HS-27A (cell line): ENCODE measurements around the gene CHST11.
A peak's percentile ranks its signal among the peaks of the same experiment; 100 is the strongest.
"Not testable (repeated sequence)": the region's sequence is repeated elsewhere in the genome, so short reads cannot be mapped to it uniquely, and the experiment has no call there.

Experiments used
- DNase-seq: peaks from one replicate; pipeline ENCODE4 v3.0.0-alpha.2; 2012; ENCODE audit warnings: low read depth, missing footprints

Gene CHST11

GRCh38 chr12:104604070-104604994 is 147.6 kb downstream of the CHST11 start:
- peak; percentile 82 for DNase-seq

- DNase-seq: no peak
These were observed 148.4 kb downstream of the CHST11 start for GRCh38 chr12:104604995-104605675.

GRCh38 chr12:104605685-104606084 is 148.9 kb downstream of the CHST11 start:
- DNase-seq: no peak

GRCh38 chr12:104608998-104609397 is 152.2 kb downstream of the CHST11 start:
- DNase-seq: no peak

GRCh38 chr12:104609445-104609844 is 152.7 kb downstream of the CHST11 start:
- no peak for DNase-seq

- DNase-seq: no peak
These were observed 153.9 kb downstream of the CHST11 start for GRCh38 chr12:104610513-104611235.

- no peak for DNase-seq
These were observed 154.9 kb downstream of the CHST11 start for GRCh38 chr12:104611671-104612070.

- DNase-seq: not testable (repeated sequence)
These were observed 156.6 kb downstream of the CHST11 start for GRCh38 chr12:104613372-104613771.

GRCh38 chr12:104615048-104615561 is 158.4 kb downstream of the CHST11 start:
- no peak for DNase-seq

GRCh38 chr12:104618691-104619090 is 161.9 kb downstream of the CHST11 start:
- no peak for DNase-seq

GRCh38 chr12:104619305-104619704 is 162.6 kb downstream of the CHST11 start:
- no peak for DNase-seq

- no peak for DNase-seq
These were observed 164.2 kb downstream of the CHST11 start for GRCh38 chr12:104620837-104621531.

GRCh38 chr12:104622928-104623327 is 166.2 kb downstream of the CHST11 start:
- no peak for DNase-seq

GRCh38 chr12:104623883-104624282 is 167.1 kb downstream of the CHST11 start:
- no peak for DNase-seq

- DNase-seq: no peak
These were observed 167.8 kb downstream of the CHST11 start for GRCh38 chr12:104624529-104624928.

- DNase-seq: no peak
These were observed 169.5 kb downstream of the CHST11 start for GRCh38 chr12:104626069-104626837.

- DNase-seq: no peak
These were observed 170.7 kb downstream of the CHST11 start for GRCh38 chr12:104627231-104627989.

GRCh38 chr12:104627990-104628830 is 171.5 kb downstream of the CHST11 start:
- no peak for DNase-seq

GRCh38 chr12:104628831-104629135 is 172.0 kb downstream of the CHST11 start:
- no peak for DNase-seq
